Measurements from ENCODE around the gene DUOXA2. TPM values are rescaled to one million over a fixed set of nuclear protein-coding genes. Genes with fewer than 3 reads are reported as not detected.

The DUOXA2 gene
- total and polyA plus RNA-seq, 3 donors from 2014 or later = 0.31 to 0.39 (median 0.36) TPM

DNA sequence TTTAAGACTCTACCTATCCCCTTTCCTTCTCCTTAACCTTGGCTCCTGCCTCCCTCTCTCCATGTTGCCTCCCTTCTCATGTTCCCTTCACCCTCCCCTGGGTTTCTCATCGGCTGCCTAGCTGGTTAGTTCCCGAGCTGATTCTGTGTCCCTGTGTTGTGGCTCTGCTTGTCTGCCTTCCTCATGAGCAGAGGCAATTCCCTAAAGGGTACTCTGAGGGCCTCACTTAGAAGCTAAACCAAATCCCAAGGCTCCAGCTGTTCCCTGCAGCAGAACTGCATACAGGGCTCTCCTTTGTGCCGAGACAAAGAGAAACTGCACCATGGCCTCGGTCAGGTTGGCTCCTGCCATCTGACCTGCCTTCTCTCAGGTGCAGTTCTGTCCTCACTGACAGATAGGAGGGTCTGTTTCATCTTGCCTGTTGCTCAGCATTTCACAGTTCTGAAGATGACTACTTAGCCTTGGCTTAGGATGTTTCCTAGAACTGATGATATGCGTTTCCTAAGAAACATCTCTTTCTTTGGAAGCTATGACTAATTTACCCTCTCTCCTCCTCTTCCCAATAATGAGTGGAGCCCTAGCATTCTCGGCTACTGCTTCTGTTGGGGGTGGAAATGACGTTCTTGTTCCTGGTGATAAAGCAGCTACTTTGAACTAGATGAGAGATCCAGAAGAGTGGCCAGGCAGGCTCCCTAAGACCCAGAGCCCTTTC lies 42.8 kb downstream of the DUOXA2 start:
- DNase-seq = no peak
- Histone ChIP-seq H3K27me3 (no peaks in the 10 kb centered on the region), H3K36me3 (ENCODE audit: low read depth, missing control alignments) (no peaks in the 10 kb centered on the region), H3K27ac (no peak overlapping the region), H3K4me3 (no peak overlapping the region), H3K9me3 (no peaks in the 10 kb centered on the region), H3K4me1 (no peaks in the 10 kb centered on the region)
- no peak for TF ChIP-seq CTCF (IDR thresholded peaks at IDR 0.05)
- TF ChIP-seq POLR2A (IDR thresholded peaks at IDR 0.05) = no peak
- WGBS, 2 donors = 64 to 74% methylated on average over 6 to 7 of the region's 7 CpGs
- intact Hi-C loops (cut with DNase I; ENCODE audit: low total_unique reads) = loop anchor here (10.0 kb wide), 1 partner anchor 248 kb away; a partner anchor contains a TSS

DNA sequence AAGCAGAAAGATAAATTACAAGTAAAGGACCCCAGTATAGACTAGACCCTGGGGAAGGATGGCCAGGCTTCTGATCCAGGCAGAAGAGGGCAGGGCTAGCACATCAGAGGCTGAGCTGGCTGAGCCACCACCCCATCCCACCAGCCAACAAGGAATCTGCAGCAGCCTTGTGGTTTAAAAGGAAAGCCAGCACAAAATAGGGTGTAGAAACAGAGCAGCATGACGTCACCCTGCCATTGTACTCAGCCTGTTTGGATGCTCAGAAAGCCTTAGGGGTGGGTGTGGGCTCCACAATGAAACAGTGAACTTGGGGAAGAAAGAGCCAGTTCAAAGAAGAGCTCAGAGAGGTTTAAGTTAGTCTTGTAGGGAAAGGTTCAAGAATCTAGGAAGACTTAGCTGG lies 43.8 kb downstream of the DUOXA2 start:
- intact Hi-C loops (cut with DNase I; ENCODE audit: low total_unique reads) = loop anchor here (10.0 kb wide), 1 partner anchor 247 kb away; a partner anchor contains a TSS
- DNase-seq = no peak
- WGBS, 2 donors = 82 to 100% methylated on average over 1 of the region's 1 CpG

GRCh38 chr15:45161666-45162065 lies 47.5 kb downstream of the DUOXA2 start:
- WGBS, 2 donors = 86 to 87% methylated on average over 10 to 14 of the region's 14 CpGs
- Histone ChIP-seq H3K9me3 (no peaks in the 10 kb centered on the region), H3K36me3 (ENCODE audit: low read depth, missing control alignments) (no peaks in the 10 kb centered on the region), H3K27ac (no peak overlapping the region), H3K4me3 (no peak overlapping the region), H3K4me1 (peaks cover 13% of the 10 kb centered on the region), H3K27me3 (no peaks in the 10 kb centered on the region)
- TF ChIP-seq POLR2A (IDR thresholded peaks at IDR 0.05) (no peak), CTCF (IDR thresholded peaks at IDR 0.05) (no peak)
- intact Hi-C loops (cut with DNase I; ENCODE audit: low total_unique reads) = no loop called here
- DNase-seq = no peak

More for the DNA sequence above, 43.8 kb downstream of the DUOXA2 start:
- Histone ChIP-seq H3K4me3 (no peak overlapping the region), H3K27me3 (no peaks in the 10 kb centered on the region), H3K36me3 (ENCODE audit: low read depth, missing control alignments) (no peaks in the 10 kb centered on the region), H3K9me3 (no peaks in the 10 kb centered on the region), H3K4me1 (peaks cover 4% of the 10 kb centered on the region), H3K27ac (no peak overlapping the region)
- TF ChIP-seq CTCF (IDR thresholded peaks at IDR 0.05) (no peak), POLR2A (IDR thresholded peaks at IDR 0.05) (no peak)

GRCh38 chr15:45162771-45163507 lies 48.8 kb downstream of the DUOXA2 start:
- peak; percentile 87 for DNase-seq
- Histone ChIP-seq H3K27ac (no peak overlapping the region), H3K4me3 (no peak overlapping the region), H3K27me3 (no peaks in the 10 kb centered on the region), H3K4me1 (peaks cover 13% of the 10 kb centered on the region), H3K9me3 (no peaks in the 10 kb centered on the region), H3K36me3 (ENCODE audit: low read depth, missing control alignments) (no peaks in the 10 kb centered on the region)
- WGBS, 2 donors = 16 to 47% methylated on average over 5 to 7 of the region's 7 CpGs
- intact Hi-C loops (cut with DNase I; ENCODE audit: low total_unique reads) = no loop called here
- TF ChIP-seq POLR2A (IDR thresholded peaks at IDR 0.05) = no peak
- TF ChIP-seq CTCF (IDR thresholded peaks at IDR 0.05) = peak; percentile 59 to 73 (median 61)

All from testis (tissue), 3 donors.